Central memory CD4-positive, alpha-beta T cell (primary cell): ENCODE data around the gene HIVEP3.

Experiments used
- DNase-seq: peaks from one replicate; pipeline ENCODE4 v3.0.0; 2022

The HIVEP3 gene

DNA sequence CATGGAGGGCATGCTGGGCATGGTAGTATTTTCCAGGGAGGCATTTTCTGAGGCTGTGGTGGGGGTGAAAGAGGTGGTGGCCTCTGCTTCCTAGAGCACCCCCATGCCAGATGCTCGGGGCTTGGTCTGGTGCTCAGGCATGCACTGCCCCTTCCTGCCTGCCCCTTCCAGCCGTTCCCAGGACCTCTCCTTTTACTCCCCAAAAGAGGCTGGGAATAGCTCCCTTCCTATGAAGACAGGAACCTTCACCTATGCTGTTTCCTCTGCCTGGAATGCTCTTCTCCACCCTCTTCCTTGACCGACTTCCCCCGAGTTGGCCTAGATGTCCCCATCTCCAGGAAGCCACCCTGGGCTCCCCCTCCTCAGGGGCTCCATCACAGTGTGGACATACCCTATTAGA lies 443.4 kb downstream of the HIVEP3 start:
- DNase-seq = no peak

DNA sequence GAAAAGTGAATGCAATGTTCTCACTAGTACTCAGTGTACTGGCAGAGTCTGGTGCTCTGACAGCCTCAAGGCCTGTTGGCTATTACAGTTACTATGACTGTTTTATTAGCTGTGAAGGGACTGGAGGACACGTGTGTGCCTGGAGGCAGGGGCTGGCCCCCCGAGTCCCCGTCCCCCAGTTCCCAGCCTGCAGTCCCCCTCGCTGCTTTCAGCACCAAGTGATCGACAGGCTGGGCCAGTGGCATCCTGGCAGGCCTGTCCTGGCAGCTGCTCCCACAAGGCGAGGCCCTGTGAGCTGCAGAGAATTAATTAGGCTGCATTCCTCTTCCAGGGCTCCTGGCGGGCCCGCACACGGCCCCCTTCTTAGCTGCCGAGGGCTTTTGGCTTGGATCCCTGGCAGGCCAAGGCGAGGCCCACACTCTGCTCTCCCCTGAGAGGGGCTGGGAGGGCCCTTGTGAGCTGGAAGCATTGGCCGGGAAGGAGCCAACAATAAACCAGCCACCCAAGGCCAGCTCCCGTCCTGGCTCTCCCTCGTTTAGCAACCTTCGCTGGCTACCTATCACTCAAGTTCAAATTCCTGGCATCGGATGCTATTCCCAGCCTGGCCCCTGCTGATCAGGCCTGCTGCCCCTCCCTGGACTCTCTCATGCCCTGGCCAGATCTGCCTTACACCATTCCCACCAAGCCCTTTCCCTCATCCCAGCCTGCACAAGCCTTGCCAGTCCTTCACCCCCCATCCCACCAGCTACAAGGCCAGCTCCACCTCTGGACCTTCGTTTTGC lies 444.0 kb downstream of the HIVEP3 start:
- DNase-seq = no peak

DNA sequence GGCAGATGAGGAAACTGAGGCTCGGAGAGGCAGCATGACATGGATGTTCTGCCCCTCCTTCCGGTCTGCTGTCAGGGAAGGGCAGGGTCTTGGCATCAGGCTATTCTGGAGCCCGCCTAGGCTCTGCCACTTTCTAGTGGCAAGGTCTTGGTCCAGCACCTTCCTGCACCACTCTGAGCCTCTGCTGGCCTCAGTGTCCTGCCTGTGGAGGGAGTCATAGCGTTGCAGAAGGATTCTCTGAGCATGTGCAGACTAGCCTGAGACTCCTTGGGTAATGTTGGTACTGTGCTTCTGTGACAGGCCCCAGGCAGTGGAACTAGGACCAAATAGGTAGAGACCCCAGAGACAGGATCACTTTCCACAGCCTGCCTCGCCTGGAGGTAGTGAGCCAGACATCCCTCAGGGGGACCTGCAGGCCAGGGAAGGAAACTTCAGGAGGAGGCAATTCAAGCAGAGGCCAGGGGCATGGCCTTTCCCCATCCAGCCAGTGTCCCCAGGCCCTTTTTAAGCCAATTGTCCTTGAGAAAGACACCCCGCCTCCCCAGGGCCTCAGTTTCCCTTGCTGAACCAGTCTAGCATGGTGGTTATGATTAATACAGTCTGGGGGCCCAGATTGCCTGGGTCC lies 444.9 kb downstream of the HIVEP3 start:
- no peak for DNase-seq

DNA sequence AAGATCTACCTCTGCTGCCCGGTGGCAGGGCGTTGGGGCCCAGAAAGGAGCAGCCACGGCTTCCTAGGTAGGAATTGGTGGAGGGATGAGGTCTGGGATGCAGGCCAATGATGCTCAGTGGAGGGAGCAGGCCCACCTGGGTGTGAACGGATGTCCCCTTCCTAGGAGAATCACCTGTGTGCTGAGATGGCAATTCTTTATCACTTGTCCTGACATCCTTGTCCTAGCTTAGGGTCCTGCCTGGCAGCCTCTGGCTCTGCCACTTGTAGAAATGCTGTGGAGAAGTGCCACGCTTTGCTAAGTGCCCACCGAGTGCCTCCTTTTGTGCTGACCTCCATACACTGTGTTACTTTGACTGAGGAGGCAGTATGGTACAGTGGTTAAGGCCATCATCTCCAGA lies 447.1 kb downstream of the HIVEP3 start:
- DNase-seq = no peak

DNA sequence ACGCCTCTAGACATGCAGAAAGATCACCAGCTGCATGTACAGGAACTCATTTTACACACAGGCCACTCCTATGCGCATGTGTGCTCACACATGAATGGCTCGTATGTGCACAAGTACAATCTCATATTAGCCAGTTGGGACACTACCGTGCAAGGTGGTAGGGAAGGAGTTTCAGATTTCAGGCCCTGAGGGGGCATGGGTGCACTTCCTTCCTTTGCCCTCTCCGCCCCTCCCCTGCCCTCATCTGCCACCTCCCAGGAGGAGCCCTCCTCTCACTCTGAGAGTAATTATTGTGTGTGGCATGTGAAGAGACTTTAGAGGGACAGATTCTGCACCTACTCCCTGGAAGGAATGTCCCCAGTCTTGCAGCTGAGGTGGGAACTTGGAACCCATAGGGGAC lies 449.0 kb downstream of the HIVEP3 start:
- no peak for DNase-seq

DNA sequence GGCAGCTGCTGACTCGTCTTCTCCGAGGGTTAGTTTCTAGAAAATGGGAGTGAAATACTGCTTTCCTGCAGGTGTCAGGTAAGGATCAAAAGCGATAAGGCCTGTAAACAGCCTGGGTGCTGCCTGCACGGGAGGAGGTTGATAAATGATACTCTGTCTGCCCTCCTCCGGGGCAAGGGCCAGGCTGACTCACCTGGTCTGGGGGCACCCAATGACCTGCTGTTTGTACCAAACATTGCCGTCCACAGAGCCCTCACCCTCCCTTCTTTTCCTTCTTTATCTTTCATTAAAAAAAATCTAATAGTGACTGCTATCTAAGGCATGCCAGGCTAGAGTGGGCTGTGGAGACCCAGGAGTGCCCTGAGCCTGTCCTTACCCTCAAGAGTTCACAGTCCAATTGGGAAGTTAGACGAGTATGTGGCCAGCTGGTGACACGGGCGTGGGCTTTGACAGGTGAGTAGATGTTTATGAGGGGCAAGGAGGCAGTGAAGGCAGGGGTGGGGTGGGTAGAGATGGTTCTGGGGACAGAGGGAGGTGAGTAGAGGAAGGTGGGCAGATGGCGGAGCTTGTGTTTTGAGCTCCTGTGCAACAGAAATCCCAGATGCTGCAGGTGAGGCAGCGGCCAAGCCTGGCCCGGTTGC lies 450.5 kb downstream of the HIVEP3 start:
- no peak for DNase-seq

DNA sequence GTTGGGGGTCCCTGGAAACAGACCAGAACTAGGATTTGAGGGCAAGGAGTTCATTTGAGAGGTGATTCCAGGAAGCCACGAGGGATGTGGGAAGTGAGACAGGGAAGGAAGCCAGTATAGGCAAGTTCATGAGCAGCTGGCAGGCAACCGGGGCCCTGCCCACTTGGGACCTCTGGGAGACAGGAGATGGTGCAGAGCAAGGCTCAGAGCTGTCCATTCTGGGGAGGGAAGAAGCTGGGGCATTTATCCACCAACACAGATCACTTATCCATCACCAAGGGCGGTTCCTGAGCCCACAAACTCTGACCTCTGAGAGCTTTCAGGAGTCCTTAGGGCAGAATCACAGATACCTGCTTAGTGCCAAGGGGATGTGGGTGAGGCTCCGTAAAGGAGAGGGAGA lies 451.0 kb downstream of the HIVEP3 start:
- DNase-seq = no peak

DNA sequence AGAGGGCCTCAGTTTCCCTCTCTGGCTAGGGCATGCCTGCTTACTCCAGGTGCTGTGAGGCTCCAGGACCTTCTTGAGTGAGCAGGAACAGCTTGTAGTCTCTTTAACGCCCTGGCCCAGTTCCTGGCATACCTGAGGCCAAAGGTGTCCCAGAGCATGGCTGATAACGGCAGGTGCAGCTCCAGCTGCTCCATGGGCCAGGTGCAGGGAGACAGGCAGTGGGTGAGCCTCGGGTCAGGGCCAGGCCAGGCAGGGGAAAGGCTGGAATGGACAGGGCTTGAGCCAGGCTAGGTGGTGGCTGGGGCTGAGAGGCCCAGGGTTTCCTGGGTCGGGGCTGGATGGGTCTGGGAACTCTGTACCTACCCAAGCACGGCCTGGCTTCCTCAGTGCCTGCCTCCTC lies 452.6 kb downstream of the HIVEP3 start:
- no peak for DNase-seq

DNA sequence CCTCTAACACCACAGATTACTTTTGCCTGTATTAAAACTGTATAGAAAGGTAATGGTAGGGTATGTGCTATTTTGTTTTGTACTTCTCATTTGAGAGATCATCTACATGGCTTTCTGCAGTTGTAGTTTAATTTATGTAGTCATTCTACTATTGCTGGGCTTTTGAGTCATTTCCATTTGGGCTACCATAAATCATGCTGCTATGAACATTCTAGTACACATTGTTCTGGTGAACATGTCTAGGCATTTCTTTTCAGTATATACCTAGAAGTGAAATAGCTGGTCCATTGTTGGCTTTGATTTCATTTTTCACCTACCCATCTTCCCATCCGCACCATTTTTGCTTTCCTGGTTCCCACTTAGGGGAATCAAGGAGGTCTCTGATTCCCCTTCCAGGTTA lies 453.0 kb downstream of the HIVEP3 start:
- DNase-seq = no peak

DNA sequence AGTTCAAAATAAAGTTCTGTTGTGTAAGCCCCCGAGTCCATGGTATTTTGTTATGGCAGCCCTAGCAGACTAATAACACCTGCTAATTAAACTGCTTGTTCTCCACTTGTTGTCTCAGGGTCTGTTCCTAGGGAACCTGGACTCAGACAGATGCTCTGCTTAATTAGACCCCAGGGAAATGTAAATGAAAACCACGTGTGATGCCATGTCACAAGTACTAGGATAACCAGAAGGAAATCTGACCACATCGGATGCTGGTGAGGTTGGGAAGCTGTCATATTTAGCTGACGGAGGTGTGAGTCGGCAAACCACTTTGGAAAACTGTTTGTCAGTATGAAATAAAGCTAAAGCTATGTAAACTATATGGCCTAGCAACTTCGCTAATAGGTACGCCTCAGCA lies 453.8 kb downstream of the HIVEP3 start:
- DNase-seq = no peak

DNA sequence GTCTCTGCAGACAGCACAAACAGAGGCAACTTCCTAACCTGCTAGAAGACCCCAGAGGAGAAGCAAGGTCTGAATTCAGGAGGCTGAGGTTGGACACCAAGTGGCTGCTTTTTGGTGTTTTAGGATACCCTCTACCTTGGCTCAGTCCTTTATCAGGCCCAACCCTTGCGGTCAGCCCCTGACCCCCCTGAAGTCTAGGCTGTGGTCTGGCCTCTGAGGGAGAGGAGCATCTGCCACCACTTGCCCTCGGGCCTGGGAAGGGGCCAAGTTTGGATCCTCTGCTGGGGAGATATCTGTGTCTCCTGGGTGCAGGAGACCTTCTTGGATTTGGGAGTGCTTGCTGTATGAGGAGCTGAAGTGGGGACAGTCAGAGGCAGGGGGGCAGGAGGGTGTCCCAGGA lies 455.2 kb downstream of the HIVEP3 start:
- no peak for DNase-seq

DNA sequence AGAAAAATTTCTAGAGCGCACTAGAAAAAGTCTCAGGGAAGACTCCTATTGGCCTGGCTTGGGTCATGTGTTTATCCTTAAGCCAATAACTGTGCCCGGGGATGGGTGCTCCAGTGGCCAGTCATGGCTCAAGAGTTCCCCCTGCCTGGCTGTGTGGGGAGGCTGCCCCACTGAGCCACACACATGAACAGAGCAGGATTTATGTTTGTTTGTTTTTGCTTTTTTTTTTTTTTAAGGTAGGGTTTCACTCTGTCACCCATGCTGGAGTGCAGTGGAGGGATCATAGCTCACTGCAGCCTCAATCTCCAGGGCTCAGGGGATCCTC lies 456.1 kb downstream of the HIVEP3 start:
- no peak for DNase-seq

DNA sequence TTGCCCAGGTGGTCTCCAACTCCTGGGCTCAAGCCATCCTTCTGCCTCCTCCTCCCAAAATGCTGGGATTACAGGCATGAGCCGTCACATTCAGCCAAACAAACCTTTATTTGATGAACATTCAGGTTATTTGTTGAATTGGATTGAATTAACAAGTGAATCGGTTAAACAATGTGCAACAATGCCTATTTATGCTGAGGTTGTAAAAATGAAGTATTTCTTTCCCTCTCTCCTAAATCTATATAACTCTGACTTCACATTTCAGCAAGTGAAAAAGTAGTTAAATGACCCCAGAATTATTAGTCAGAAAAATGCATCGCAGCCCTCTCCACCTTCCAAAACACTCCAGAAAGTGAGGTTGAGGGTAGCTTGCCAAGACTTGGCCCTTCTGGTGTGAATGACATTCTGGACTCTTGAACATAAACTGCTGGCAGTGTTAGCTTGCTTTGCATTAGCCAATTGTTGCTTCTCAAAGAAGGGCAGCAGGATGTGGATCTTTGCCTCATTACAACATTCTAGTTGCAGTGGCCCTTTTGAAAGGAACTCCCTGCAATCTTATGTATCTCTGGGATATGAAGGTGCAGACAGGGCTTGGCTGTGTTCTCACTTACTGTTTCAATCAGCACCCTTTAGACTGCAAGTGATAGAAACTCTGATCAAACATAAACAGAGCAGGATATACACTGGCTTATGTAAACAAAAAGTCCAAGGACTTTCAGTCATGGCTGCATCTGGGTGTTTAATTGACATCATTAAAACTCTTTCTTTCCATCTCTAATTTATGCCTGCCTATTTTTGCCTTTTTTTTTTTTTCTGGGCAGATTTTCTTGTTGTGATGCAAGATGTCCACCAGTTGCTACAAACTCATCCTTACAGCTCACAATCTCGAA lies 456.7 kb downstream of the HIVEP3 start:
- no peak for DNase-seq

DNA sequence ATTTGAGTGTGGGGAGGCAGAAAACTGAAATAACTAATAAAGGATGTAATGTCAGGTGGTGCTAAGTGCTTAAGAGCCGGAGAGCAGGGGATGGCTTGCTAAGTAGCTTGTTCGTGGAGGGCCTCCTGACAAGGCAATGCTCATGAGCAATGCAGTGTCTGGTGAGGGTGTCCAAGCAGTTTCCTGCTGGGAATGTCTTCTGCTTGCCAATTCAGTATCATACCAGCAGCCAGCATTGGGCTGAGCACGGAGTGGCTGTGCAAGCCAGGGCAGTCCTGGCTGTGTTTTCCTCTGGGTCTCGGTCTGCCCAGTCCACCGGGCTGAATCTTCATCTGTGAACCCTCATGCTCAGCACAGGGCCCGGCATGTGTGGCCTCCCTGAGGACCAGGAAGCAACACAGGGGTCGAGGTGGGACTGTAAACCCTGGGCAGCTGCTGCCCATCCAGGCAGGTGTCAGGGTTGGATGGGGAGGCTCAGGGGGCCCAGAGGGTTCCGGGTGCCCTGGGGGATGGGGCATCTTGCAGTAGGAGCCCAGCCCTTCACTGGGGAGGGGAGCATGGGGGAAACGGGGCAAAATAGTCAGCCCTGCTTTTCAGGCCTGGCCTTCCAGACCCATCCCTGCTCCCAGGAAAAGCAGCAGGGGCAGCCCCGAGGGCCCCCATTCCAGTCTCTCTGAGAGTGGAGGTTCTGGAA lies 461.7 kb downstream of the HIVEP3 start:
- no peak for DNase-seq
